DMS114 treated with DMSO at 0.1 percent for 48 hours (cell line): Measurements from ENCODE around the gene KDM4C.
"Not testable (repeated sequence)": the region's sequence is repeated elsewhere in the genome, so short reads cannot be mapped to it uniquely, and the experiment has no call there.

ENCODE experiments used
- DNase-seq: peaks from one replicate; lab custom pipeline; 2025; ENCODE audit not compliant: unreplicated experiment; lab: John Stamatoyannopoulos, UW

KDM4C gene

DNA sequence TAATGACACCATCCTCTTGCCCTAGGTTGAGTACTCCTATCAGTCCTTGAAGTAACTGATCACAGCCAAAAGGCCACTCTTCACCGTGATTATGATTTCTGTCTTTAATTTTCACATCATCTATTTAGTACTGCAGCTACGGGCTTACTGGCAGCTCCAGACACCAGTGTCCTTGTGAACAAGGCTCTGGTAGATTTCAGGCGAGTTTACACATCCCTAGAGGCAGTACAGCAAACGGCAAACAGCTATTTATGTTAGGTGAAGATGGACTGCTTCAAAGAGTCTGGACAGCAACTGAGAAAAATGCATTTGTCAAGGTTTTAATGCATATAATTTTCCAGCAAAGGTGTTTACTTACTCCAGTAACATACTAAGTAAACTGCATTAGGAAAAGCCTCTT lies 396.9 kb downstream of the KDM4C start:
- no peak for DNase-seq

DNA sequence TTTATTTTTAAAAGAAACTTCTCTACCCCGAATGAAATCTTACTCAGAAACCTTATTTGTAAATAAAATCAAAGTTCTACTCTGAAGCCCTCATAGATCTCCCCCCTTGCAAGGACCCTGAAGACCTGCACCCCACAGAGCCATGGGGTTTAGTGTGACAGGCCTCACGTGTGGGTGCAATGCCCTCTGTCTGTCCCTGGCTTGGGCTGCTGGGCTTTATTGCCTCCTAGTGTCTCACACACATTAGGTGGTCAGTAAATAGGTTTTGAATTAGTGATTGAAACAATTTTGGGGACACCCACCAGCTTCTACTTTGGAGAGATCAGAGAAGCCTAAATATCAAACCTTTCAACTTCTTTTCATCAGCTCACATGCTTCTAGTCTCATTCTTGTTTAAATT lies 403.7 kb downstream of the KDM4C start:
- no peak for DNase-seq

DNA sequence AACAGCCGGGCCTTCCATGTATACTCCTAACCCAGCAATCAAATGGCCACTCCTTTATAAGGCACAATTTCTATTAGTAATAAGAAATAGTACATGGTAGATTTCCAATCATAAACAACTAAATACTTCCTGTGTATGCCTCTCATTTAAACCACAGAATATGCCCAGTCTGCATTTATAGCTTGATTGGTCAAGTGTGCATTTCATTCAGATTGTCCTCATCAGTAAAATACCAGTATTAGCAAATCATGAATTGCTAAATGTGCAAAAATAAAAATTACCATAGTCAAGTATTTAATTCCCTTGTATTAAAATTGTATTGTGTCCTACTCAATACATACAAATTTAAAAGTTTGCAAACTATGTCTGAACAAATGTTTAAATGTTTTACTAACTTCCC lies 406.2 kb downstream of the KDM4C start:
- no peak for DNase-seq

DNA sequence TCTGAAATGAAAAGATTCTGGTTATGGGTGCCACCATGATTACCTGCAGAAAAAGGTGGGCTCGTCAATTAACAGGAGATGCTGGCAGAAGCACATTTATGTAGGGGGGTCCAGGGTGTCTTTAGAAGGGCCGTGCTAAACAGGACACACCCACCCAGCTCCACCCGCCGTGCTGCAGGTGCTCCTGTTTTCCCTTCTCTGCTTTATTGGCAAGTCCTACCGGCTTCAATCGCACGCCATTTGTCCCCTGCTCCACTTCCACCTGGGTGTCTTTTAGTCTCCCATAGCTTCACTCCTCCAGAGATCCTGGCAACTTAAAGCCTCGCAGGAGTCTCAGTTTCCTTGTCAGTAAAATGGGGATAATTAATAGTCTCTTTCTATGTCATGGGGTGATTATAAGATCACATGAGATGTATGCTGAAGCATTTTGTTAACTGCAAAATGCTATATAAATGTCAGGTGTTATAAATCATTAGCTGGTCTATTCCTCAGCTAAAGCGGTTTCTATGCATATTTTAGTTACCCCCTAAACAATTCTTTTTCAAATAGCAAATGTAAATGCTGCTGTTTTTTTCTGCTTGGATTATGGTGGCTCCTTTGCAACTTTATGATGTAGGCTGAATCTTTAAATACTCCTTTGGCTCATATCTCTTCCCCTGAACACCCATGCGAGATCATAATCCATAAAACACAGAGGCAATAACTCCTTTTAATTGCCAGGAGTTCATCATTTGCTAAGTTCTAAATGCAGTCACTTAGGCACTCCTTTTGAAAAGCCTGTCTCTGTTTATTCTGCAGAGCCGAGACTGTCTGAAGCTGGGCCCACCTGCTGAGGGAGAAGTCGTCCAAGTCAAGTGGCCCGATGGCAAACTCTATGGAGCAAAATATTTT lies 406.9 kb downstream of the KDM4C start:
- no peak for DNase-seq

DNA sequence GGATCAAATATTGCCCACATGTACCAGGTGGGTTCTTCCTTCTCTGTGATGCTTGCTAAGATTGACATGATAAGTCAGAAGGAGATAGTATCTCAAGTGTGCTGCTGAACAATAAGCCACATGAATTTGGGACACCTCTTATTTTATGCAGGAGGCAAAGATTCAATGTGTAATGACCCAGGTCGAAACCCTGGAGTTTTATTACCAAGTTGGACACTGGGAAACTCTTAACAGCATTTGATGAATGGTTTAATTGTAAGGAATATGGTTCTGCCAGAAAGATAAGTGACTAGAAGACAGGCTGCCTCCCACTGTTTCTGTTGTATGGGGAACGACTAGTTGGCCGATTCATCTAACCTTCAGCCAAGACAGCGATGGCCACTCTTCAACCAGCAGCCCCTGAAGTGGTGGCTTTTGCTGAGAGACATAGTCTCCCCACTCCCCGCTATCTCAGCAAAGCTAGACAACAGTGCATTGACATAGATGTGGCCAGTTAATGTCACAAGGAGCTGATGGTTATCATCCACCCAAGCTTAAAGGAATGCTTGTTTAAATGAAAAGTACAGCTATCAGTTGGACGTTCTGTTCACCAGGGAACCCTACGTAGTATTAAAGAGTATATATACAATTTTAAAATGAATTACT lies 407.7 kb downstream of the KDM4C start:
- DNase-seq: no peak

DNA sequence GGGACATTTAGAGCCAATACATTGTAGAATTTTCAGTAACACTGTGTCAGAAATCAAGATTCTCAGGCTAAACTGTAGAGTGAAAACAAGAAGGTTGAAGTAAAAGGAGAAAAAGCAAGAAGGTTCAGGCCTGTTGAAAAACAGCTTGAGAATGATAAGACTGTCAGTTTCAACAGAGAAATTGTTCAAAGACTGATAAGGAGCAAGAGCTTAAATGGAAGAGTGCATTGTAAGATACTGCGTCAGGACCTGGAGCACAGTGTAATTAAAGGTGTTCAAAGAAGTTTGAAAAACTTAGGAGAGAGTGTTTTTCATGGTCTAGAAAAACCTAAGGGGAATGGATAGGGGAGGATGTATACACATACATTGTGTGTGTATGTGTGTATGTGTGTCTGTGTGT lies 408.3 kb downstream of the KDM4C start:
- no peak for DNase-seq

DNA sequence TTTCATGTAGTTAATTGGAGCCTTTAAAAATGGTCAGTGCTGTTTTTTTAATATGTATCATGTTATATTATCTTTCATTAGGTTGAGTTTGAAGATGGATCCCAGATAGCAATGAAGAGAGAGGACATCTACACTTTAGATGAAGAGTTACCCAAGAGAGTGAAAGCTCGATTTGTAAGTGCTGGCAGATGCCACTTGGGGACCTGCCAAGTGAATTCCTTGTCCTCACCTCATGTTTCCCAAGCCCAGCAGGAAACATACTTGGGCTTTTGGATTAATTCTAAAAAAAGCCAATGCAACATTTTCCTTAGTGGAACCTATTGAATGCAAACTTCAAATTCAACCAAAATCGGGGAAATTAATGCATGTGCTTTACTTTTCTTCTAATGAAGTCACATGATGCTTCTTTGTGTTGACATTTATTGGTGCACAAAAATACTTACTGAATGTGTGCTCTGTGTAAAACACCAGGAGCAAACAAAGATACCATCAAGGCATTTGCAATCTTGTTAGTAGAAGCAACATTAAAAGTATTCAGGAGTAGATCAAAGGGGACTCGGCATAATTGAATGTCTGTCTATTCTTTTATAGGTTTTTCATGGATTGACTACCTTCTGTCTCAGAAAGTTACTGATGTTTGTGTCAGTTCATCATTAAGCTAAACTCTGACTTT lies 412.1 kb downstream of the KDM4C start:
- no peak for DNase-seq

DNA sequence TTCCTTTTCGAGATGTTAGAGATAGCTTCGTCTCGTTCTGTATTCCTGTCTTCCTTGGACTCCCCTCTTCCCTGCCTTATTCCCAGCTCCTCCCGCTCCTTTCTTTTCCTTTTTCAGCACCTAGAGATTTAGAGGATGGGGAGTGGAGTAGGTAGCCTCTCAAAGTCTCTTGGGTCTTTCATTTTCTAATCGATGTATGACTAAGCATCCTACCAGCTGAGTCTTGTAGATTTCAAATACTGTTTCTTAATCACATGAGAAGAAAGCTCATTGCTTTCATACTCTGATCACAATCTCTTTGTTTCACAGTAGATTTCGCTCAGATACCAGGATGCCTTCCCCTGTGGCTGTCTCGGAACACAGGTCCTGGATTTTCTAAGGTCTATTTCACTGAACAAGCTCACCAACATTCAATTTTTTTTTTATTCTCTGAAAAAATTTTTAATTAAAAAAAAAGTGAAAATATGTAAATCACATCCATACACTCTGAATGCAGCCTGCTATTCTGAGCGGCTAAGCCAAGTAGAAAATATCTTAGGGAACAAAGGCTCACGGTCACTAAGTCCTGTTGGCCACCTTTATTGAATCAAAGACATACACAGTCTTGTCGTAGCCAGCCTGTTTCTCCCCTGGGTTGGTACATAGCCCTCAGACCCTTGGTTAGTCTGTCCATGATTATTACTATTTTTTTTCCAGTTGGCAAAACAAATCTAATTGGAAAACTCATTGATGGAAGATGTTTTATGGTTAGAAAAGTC lies 413.8 kb downstream of the KDM4C start:
- DNase-seq: no peak

DNA sequence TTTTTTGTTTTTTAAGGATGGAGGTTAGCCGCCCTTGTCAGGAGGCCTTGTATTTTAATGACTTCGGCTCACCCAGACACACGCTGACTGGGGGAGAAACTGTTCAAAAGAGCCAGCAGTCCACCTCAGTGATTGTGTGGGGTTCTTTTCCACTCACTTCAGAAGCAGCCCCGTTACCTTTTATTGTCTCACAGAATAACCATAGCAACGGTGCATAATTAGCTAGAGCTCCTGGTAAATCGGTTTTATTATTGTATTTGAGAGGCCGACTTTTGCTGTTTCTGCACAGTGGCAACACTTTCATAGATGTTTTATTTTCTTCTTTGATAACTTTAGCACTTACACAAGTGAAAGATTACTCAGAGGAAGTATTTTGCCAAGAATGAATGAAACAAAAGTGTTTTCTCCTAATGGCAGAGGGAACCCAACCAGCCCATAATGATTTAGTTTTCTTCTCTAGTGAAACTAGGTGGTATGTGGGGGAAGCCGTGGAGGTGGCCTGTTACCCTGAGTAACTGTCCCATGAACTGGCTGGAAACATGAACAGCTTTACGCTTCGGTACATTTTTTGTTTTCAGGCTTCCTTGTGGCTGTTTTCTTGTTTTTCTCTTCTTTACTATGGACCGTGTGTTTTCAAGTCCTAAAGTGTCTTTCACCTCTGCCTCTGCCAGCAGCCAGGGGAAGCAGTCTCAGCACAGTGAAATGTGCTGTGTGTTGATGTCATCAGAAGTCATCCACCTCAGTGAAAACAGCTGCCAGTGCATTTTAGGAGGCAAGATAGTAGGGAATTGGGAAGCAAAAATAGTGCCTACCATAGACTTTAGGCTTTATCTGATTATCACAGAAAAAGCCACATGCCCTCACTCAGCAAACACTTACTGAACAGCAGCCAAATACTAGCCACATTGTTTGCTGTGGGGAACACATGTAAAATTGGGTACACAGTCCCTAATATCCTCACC lies 414.7 kb downstream of the KDM4C start:
- DNase-seq: no peak

DNA sequence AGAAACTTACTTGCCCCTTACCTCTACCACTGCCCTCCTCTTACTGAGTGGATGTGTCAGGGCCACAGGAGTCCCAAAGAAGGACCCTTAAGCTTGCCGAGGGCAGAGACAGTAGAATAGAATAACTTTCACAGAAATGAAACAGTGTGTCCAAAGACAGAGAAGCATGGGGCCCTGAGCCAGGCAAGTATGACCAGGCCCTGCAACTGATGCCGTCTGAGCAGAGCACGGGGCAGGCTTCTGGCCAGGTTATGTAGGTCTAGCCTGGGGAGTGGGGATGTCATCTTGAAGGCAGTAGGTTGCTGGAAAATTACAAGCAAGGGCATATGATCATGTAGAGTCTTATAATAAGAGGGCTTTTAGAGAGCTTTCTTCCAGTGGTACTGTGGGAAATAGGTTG lies 415.4 kb downstream of the KDM4C start:
- DNase-seq: no peak

DNA sequence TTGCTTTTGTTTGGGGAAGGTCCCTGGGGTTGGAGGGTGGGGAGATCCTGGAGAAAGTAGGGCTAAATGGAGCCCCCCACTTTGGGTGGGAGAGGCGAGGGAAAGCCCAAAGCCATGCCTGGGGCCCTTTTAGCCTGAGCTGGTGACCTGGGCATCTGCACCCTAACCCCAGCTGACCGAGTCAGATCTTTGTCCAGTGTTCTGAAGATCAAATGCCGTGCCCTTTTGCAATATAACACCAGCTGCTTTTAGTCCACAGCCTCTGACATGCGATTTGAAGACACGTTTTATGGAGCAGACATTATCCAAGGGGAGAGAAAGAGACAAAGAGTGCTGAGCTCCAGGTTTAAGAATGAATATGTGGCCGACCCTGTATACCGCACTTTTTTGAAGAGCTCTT lies 416.5 kb downstream of the KDM4C start:
- no peak for DNase-seq

DNA sequence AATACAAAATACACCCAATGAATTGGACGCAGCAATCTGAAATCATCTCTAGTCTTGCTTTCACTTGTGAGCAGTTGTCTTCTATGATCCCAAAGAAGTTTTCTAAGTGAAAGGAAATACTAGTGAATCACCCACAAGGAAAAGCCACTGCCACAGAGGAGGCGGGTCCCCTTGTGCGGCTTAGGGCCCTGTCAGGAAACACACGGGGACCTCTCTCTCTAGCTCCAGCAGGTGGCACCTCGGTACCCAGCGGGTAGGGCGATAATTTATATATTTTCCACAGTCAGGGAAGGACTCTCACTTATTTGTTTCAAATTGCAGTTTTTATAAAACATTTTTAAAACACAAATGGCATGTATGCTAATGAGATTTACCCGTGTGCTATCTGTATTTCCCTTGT lies 417.1 kb downstream of the KDM4C start:
- no peak for DNase-seq

DNA sequence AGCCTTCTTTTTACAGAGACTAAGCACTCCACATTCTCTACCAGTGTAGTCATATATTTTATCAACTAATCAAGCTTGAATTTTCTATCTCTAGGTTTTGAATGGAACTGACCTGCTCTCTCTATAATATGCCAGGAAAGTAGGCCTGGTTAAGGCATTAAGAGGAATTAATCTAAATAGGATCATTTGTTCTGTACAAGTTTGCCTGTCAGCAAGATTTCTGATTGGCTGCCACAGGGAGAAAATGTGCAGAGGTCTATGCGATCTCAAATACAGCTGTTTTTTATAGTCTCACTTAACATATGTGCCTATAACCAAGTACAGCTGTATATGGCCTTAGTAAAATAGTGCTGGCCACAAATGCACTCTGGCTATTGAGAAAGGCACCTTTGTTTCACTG lies 418.8 kb downstream of the KDM4C start:
- no peak for DNase-seq

DNA sequence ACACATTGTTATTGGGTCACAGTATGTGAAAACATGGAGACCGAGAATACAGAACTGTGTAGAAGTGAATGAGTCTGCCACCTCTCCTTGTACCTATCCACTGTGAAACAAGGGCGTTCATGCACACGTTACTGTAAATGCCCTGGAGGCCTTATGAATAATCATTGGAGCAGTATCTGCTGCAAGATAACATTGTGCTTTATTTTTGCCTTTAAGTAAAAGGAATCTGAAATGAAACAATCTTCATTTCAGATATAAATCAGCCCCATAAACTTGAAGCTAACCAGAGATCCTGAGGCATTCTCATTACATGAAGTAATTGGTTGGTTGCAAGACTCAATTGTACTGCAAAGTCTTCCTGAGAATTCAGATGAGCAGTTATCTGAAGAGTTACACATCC lies 419.6 kb downstream of the KDM4C start:
- no peak for DNase-seq

DNA sequence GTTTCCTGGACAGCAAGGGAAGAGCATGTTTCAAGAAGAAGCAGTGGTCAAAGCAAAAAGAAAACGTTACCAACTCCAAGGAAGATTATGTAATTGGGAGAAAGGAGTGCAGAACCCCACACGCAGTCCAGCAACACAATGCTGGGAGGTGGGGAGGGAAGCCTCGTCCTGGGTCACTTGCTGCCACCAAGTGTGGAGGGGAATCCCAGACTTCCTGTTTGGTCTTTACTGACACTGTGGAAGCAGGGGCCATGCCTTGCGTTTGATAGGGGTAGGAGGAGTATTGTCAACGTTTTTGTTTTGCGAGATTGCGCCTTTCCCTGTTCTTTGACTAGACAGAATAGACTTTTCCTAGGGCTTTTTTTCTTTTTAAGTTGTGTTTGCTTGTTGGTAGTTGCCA lies 421.0 kb downstream of the KDM4C start:
- no peak for DNase-seq

DNA sequence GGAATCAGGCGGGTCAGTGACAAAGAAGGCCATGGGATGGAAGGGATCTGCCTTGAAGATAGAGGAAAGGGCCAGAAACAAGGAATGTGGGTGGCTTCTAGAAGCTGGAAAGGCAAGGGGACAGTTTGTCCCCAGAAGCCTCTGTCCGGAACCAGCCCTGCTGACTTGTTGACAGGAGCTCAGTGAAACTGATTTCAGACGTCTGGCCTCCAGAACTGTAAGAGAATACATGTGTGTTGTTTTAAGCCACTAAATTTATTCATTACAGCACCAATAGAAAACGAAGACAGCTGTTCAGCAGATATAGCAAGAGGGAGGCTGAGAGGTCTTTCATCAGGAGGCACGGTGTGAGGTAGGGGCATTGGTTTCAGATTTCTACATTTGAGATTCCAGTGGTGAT lies 422.5 kb downstream of the KDM4C start:
- DNase-seq: no peak

DNA sequence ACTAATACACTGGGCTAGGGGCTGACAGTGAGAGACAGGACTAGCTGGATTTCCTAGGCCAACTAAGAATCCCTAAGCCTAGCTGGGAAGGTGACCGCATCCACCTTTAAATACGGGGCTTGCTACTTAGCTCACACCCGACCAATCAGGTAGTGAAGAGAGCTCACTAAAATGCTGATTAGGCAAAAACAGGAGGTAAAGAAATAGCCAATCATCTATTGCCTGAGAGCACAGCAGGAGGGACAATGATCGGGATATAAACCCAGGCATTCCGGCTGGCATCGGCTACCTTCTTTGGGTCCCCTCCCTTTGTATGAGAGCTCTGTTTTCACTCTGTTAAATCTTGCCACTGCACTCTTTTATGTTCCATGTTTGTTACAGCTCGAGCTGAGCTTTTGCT lies 425.4 kb downstream of the KDM4C start:
- DNase-seq: not testable (repeated sequence)

DNA sequence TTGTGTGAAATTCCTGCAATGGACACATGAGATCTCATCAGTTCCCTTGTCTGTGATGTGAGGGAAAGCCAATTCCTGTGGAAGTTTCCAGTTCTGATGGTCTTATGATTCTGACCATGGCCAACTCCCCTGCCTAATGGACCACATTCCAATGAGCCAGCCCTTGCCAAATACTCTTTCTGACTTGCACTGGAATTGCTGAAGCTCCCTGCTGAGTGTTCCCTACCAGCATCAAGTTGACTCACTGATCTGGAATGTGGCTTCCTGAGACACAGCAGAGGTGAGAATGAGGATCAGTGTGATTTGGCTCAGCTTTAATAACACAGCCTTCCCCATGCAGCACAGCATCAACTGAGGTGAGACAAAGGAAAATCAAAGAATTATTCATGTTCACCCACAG lies 427.8 kb downstream of the KDM4C start:
- DNase-seq: no peak

DNA sequence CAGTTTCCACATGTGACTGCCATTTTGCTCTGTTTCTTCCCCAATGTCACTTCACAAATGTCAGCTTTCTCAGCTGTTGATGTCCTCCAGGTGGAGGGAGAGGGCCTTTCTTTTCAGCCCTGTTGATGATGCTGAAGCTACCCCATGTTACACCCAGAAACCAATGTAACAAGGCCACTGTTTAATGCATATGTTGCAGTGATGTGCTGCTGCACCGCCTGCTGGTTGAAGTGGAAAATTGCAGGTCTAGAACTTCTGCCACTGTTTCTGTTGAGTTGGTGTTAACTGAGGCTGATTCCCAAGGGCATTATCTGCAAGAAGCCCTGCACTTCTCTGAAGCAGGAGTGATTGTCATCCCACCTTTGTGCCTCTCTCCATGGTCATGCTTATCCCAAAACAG lies 428.4 kb downstream of the KDM4C start:
- no peak for DNase-seq

DNA sequence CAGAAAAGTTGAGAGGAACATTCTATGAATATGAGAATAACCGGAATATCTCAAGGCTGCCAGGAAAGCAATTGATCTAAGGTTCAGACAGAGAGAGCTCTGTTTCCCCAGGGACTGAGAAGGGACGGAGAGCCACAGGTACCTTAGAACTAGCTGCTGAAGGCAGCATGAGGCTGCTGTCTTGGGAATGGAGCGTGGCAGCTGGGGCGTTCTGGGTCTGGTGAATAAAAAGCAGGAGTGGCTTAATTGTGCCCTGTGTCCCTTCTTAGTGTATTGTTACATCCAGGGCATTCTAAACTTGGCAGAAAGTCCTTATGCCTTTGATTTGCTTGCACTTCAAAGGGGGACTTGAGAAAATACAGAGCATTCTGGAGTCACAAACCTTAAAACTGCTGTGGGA lies 434.5 kb downstream of the KDM4C start:
- no peak for DNase-seq
